22Rv1 (cell line): ENCODE data around the gene DDX5.

ENCODE experiments used
- CTCF ChIP-seq: fragments of 450-650 bp; IDR thresholded peaks from 2 replicates; pipeline ENCODE4 v1.5.1; 2017; ENCODE audit warnings: mild to moderate bottlenecking
- ZFX ChIP-seq: fragments of 450-650 bp; IDR thresholded peaks from 2 replicates; pipeline ENCODE4 v1.6.1; 2017; ENCODE audit warnings: antibody characterized with exemption, borderline replicate concordance

GRCh38 chr17:64449545-64449944, 56.5 kb downstream of the DDX5 start:
- no peak for TF ChIP-seq CTCF
- TF ChIP-seq ZFX, result no peak
